ENCODE data around the gene PARP9. TPM values are rescaled to one million over a fixed set of nuclear protein-coding genes. Genes with fewer than 3 reads are reported as not detected.

Gene PARP9
- total RNA-seq, 1 donor from 2014 or later = 2.7 TPM

DNA sequence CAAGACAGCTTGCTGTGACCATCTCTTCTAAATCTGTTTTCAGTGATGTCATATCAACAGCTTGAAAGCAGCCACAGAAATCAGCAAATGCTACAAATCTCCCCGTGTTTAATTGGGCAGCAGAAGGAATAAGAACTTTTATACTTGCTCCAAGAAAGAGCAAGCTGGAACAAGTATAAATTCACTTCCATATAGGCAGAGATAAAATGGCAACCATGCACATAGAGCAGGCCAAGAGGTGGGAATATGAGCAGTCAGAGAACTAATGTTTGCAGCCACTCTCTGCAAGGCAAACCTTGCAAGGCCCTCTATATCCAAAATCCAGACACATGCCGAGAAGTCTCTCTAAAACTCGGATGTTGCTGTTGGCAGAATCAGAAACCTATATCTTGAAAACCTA is 16.0 kb downstream of the PARP9 start:
- peaks cover 5% of the 10 kb centered on the region for H3K36me3 Mint-ChIP-seq (ENCODE audit: low read depth, unreplicated experiment)
- H3K27ac Mint-ChIP-seq (ENCODE audit: unreplicated experiment) = no peak overlapping the region
- H3K9me3 Mint-ChIP-seq (ENCODE audit: unreplicated experiment) = no peaks in the 10 kb centered on the region
- H3K4me1 Mint-ChIP-seq (ENCODE audit: unreplicated experiment) = no peaks in the 10 kb centered on the region
- TF ChIP-seq, protein P1, sequence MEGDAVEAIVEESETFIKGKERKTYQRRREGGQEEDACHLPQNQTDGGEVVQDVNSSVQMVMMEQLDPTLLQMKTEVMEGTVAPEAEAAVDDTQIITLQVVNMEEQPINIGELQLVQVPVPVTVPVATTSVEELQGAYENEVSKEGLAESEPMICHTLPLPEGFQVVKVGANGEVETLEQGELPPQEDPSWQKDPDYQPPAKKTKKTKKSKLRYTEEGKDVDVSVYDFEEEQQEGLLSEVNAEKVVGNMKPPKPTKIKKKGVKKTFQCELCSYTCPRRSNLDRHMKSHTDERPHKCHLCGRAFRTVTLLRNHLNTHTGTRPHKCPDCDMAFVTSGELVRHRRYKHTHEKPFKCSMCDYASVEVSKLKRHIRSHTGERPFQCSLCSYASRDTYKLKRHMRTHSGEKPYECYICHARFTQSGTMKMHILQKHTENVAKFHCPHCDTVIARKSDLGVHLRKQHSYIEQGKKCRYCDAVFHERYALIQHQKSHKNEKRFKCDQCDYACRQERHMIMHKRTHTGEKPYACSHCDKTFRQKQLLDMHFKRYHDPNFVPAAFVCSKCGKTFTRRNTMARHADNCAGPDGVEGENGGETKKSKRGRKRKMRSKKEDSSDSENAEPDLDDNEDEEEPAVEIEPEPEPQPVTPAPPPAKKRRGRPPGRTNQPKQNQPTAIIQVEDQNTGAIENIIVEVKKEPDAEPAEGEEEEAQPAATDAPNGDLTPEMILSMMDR (IDR thresholded peaks at IDR 0.05; ENCODE audit: unreplicated experiment) = no peak
- no peaks in the 10 kb centered on the region for H3K27me3 Mint-ChIP-seq (ENCODE audit: unreplicated experiment)
- DNase-seq (ENCODE audit: low spot score) = no peak
- no peak overlapping the region for H3K4me3 Mint-ChIP-seq (ENCODE audit: unreplicated experiment)

DNA sequence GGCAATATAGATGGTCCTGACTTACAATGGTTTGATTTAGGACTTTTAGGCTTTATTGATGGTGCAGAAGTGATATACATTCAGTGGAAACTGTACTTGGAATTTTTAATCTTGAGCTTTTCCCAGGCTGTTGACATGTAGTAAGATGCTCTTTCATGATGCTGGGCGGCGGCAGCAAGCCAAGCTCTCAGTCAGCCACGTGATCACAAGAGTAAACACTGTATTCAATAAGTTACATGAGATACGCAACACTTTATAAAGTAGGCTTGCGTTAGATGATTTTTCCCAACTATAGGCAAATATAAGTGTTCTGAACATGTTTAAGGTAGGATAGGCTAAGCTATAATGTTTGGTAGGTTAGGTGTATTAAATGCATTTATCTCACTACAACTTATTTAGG is 17.9 kb downstream of the PARP9 start:
- Mint-ChIP-seq H3K4me3 (ENCODE audit: unreplicated experiment) (no peak overlapping the region), H3K4me1 (ENCODE audit: unreplicated experiment) (no peaks in the 10 kb centered on the region), H3K36me3 (ENCODE audit: low read depth, unreplicated experiment) (peaks cover 3% of the 10 kb centered on the region), H3K27ac (ENCODE audit: unreplicated experiment) (no peak overlapping the region), H3K9me3 (ENCODE audit: unreplicated experiment) (no peaks in the 10 kb centered on the region), H3K27me3 (ENCODE audit: unreplicated experiment) (no peaks in the 10 kb centered on the region)
- no peak for DNase-seq (ENCODE audit: low spot score)
- TF ChIP-seq, protein P1 (IDR thresholded peaks at IDR 0.05; ENCODE audit: unreplicated experiment) = no peak

GRCh38 chr3:122538956-122539490 is 25.1 kb downstream of the PARP9 start:
- Mint-ChIP-seq H3K4me1 (ENCODE audit: unreplicated experiment) (peaks cover 10% of the 10 kb centered on the region), H3K36me3 (ENCODE audit: low read depth, unreplicated experiment) (no peaks in the 10 kb centered on the region)
- DNase-seq (ENCODE audit: low spot score) = no peak

GRCh38 chr3:122536632-122537001 is 27.5 kb downstream of the PARP9 start:
- Mint-ChIP-seq H3K4me1 (ENCODE audit: unreplicated experiment) (peaks cover 10% of the 10 kb centered on the region), H3K9me3 (ENCODE audit: unreplicated experiment) (no peaks in the 10 kb centered on the region), H3K27ac (ENCODE audit: unreplicated experiment) (no peak overlapping the region), H3K36me3 (ENCODE audit: low read depth, unreplicated experiment) (no peaks in the 10 kb centered on the region), H3K4me3 (ENCODE audit: unreplicated experiment) (no peak overlapping the region), H3K27me3 (ENCODE audit: unreplicated experiment) (peaks cover 4% of the 10 kb centered on the region)
- DNase-seq (ENCODE audit: low spot score) = no peak
- TF ChIP-seq, protein P1 (IDR thresholded peaks at IDR 0.05; ENCODE audit: unreplicated experiment) = no peak

More at GRCh38 chr3:122538956-122539490, 25.1 kb downstream of the PARP9 start:
- no peaks in the 10 kb centered on the region for H3K9me3 Mint-ChIP-seq (ENCODE audit: unreplicated experiment)
- no peak overlapping the region for H3K4me3 Mint-ChIP-seq (ENCODE audit: unreplicated experiment)
- H3K27ac Mint-ChIP-seq (ENCODE audit: unreplicated experiment) = no peak overlapping the region
- H3K27me3 Mint-ChIP-seq (ENCODE audit: unreplicated experiment) = peaks cover 1% of the 10 kb centered on the region
- TF ChIP-seq, protein P1 (IDR thresholded peaks at IDR 0.05; ENCODE audit: unreplicated experiment) = no peak

DNA sequence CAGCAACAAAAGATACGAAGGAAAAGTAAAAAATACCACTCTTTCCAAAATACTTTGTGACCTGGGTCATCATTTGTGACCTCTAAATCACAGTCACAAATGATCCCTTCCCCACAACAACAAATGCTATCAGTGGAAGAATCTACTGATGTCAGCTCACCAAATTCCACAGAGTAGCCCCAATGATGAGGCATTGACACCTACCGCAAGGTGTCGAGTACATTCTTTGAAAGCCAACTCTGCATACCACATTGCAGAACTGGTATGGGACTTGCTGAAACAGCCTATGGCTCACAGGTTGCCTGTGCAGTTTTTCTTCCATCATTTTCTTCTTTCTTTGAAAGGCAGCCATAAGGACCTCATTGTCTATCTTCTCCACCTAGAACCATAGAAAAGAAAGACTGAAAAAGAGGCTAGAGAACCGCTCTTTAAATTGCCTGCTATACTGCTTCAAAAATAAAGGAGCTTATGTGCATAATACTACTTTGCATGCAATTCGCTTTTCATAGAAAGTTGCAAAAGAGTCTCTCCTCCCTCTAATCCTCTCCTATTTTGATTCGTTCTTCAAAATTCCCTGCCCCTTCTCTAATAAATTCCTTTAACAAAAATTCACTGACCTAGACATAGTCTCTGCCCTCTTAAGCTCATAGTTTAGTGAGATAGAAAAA is 28.0 kb downstream of the PARP9 start:
- H3K27ac Mint-ChIP-seq (ENCODE audit: unreplicated experiment) = no peak overlapping the region

More for the DNA sequence above, 28.0 kb downstream of the PARP9 start:
- H3K4me3 Mint-ChIP-seq (ENCODE audit: unreplicated experiment) = no peak overlapping the region
- H3K36me3 Mint-ChIP-seq (ENCODE audit: low read depth, unreplicated experiment) = no peaks in the 10 kb centered on the region
- TF ChIP-seq, protein P1 (IDR thresholded peaks at IDR 0.05; ENCODE audit: unreplicated experiment) = no peak
- peaks cover 10% of the 10 kb centered on the region for H3K4me1 Mint-ChIP-seq (ENCODE audit: unreplicated experiment)
- no peaks in the 10 kb centered on the region for H3K9me3 Mint-ChIP-seq (ENCODE audit: unreplicated experiment)
- no peak for DNase-seq (ENCODE audit: low spot score)
- peaks cover 4% of the 10 kb centered on the region for H3K27me3 Mint-ChIP-seq (ENCODE audit: unreplicated experiment)

Data from endothelial cell (in vitro differentiated cells).